ENCODE results near the gene LUZP2. TPM values are rescaled to one million over a fixed set of nuclear protein-coding genes. Genes with fewer than 3 reads are reported as not detected.

The LUZP2 gene
- total and polyA plus RNA-seq, 2 donors (not counting 1 experiment from before 2014, with no cell fraction given): not detected

DNA sequence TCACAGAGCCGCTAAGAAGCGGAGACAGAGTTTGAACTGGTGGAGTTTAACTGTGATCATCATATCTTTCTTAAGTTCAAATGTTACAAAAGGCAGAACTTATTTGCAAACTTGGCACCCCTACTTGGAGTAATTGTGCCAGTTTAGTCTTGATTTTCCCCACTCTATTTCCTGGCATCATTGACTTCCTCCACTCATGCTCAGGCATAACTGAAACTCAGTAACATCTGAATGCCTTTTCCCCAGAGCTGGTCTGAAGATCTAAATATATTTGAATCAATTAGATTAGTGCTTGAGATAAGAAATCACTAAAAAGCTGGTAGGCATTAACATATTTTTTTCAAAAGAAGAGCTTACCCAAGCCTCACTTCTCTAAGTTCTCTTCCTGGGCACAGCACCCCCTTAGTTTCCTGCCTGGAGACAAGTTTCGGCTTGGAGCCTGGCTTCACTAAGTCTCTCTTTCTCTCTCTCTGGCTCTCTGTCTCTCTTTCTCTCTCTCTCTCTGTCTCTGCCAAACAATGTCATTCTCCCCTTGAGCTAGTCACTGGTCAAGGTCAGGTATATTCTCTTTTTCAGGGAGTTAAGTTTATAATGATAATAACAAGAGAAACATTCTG, 190.8 kb downstream of the LUZP2 start:
- H3K27ac Mint-ChIP-seq: no peak overlapping the region

DNA sequence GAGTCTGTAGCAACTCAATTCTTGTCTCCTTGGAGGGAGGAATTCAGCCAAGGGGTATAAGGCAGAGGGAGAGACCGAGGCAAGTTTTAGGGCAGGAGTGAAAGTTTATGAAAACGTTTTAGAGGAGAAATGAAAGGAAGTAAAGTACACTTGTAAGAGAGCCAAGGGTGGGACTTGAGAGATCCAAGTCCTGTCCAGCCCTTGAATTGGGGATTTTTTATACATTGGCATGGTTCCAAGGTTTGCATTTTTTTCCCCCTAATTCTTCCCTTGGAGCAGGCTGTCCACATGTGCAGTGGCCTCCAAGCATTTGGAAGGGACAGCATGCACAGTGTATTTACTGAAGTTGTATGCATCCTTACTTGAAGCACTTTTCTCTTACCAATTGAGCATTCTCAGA, 192.1 kb downstream of the LUZP2 start:
- Histone ChIP-seq H3K4me3 (ENCODE audit: control extremely low read depth in 1 of 5, extremely low read depth in 1 of 5, insufficient read depth in 1 of 5, low read depth in 2 of 5, low read length in 4 of 5) (no peak overlapping the region), H3K4me1 (ENCODE audit: control insufficient read depth in 2 of 2, insufficient read depth in 2 of 2, low read length in 2 of 2) (no peaks in the 10 kb centered on the region), H3K4me2 (replicated peaks; ENCODE audit: low read depth, low read length, poor library complexity, severe bottlenecking) (no peak overlapping the region), H2AFZ (ENCODE audit: insufficient read depth, low read depth, low read length, poor library complexity, severe bottlenecking) (no peak overlapping the region), H3K27me3 (replicated peaks in 1 of 4; ENCODE audit: control extremely low read depth in 1 of 4, control insufficient read depth in 3 of 4, insufficient read depth in 4 of 4, low read length in 3 of 4) (no peaks in the 10 kb centered on the region), H3K27ac (ENCODE audit: low read length in 2 of 2) (no peak overlapping the region), H3K36me3 (replicated peaks in 1 of 2; ENCODE audit: control extremely low read depth in 1 of 2, control insufficient read depth in 1 of 2, extremely low read depth in 1 of 2, insufficient read depth in 2 of 2, low read length in 1 of 2) (no peaks in the 10 kb centered on the region), H3K9ac (ENCODE audit: low read length) (no peak overlapping the region), H3K79me2 (ENCODE audit: control insufficient read depth, insufficient read depth, low read length) (no peaks in the 10 kb centered on the region), H4K20me1 (ENCODE audit: control insufficient read depth, insufficient read depth, low read length, poor library complexity, severe bottlenecking) (no peaks in the 10 kb centered on the region), H3K9me3 (ENCODE audit: control extremely low read depth in 1 of 3, control insufficient read depth in 2 of 3, insufficient read depth in 1 of 3, low read length in 2 of 3) (no peaks in the 10 kb centered on the region)
- WGBS (ENCODE audit: insufficient coverage): 53% methylated on average over 2 of the region's 2 CpGs
- TF ChIP-seq, protein P1, sequence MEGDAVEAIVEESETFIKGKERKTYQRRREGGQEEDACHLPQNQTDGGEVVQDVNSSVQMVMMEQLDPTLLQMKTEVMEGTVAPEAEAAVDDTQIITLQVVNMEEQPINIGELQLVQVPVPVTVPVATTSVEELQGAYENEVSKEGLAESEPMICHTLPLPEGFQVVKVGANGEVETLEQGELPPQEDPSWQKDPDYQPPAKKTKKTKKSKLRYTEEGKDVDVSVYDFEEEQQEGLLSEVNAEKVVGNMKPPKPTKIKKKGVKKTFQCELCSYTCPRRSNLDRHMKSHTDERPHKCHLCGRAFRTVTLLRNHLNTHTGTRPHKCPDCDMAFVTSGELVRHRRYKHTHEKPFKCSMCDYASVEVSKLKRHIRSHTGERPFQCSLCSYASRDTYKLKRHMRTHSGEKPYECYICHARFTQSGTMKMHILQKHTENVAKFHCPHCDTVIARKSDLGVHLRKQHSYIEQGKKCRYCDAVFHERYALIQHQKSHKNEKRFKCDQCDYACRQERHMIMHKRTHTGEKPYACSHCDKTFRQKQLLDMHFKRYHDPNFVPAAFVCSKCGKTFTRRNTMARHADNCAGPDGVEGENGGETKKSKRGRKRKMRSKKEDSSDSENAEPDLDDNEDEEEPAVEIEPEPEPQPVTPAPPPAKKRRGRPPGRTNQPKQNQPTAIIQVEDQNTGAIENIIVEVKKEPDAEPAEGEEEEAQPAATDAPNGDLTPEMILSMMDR (IDR thresholded peaks at IDR 0.05): no peak
- no peak for TF ChIP-seq EZH2 (IDR thresholded peaks at IDR 0.05; ENCODE audit: borderline replicate concordance, insufficient read depth, low read depth, low read length, poor library complexity, severe bottlenecking)
- intact Hi-C loops (cut with micrococcal nuclease): no loop called here
- ChIA-PET POLR2A (no interaction called here), CTCF (no interaction called here)
- no peak overlapping the region for H3K4me3 Mint-ChIP-seq
- H3K9me3 Mint-ChIP-seq (ENCODE audit: insufficient read depth): no peaks in the 10 kb centered on the region
- H3K27ac Mint-ChIP-seq: no peak overlapping the region
- H3K4me1 Mint-ChIP-seq: no peaks in the 10 kb centered on the region
- H3K27me3 Mint-ChIP-seq: no peaks in the 10 kb centered on the region
- DNase-seq: no peak
- ATAC-seq (ENCODE audit: low read depth): no peak

More for the DNA sequence above, 190.8 kb downstream of the LUZP2 start:
- no peak overlapping the region for H3K9ac ChIP-seq (ENCODE audit: low read length)
- H3K27ac ChIP-seq (ENCODE audit: low read length in 2 of 2): no peak overlapping the region
- ChIA-PET CTCF (no interaction called here), POLR2A (no interaction called here)
- no peaks in the 10 kb centered on the region for H3K79me2 ChIP-seq (ENCODE audit: control insufficient read depth, insufficient read depth, low read length)
- Mint-ChIP-seq H3K4me1 (no peaks in the 10 kb centered on the region), H3K9me3 (ENCODE audit: insufficient read depth) (no peaks in the 10 kb centered on the region), H3K27me3 (no peaks in the 10 kb centered on the region), H3K4me3 (no peak overlapping the region)
- no peak overlapping the region for H3K4me2 ChIP-seq (replicated peaks; ENCODE audit: low read depth, low read length, poor library complexity, severe bottlenecking)
- 100% methylated on average over 1 of the region's 3 CpGs for WGBS (ENCODE audit: insufficient coverage)
- H3K4me3 ChIP-seq (ENCODE audit: control extremely low read depth in 1 of 5, extremely low read depth in 1 of 5, insufficient read depth in 1 of 5, low read depth in 2 of 5, low read length in 4 of 5): no peak overlapping the region
- no peak for ATAC-seq (ENCODE audit: low read depth)
- DNase-seq: no peak
- no peaks in the 10 kb centered on the region for H4K20me1 ChIP-seq (ENCODE audit: control insufficient read depth, insufficient read depth, low read length, poor library complexity, severe bottlenecking)
- no peak overlapping the region for H2AFZ ChIP-seq (ENCODE audit: insufficient read depth, low read depth, low read length, poor library complexity, severe bottlenecking)
- no peak for TF ChIP-seq EZH2 (IDR thresholded peaks at IDR 0.05; ENCODE audit: borderline replicate concordance, insufficient read depth, low read depth, low read length, poor library complexity, severe bottlenecking)
- TF ChIP-seq, protein P1 (IDR thresholded peaks at IDR 0.05): no peak
- intact Hi-C loops (cut with micrococcal nuclease): no loop called here
- no peaks in the 10 kb centered on the region for H3K27me3 ChIP-seq (replicated peaks in 1 of 4; ENCODE audit: control extremely low read depth in 1 of 4, control insufficient read depth in 3 of 4, insufficient read depth in 4 of 4, low read length in 3 of 4)
- H3K4me1 ChIP-seq (ENCODE audit: control insufficient read depth in 2 of 2, insufficient read depth in 2 of 2, low read length in 2 of 2): no peaks in the 10 kb centered on the region
- no peaks in the 10 kb centered on the region for H3K9me3 ChIP-seq (ENCODE audit: control extremely low read depth in 1 of 3, control insufficient read depth in 2 of 3, insufficient read depth in 1 of 3, low read length in 2 of 3)
- H3K36me3 ChIP-seq (replicated peaks in 1 of 2; ENCODE audit: control extremely low read depth in 1 of 2, control insufficient read depth in 1 of 2, extremely low read depth in 1 of 2, insufficient read depth in 2 of 2, low read length in 1 of 2): no peaks in the 10 kb centered on the region
